Measurements from ENCODE around the gene KRTAP10-6.

Gene KRTAP10-6

GRCh38 chr21:44614961-44615391 lies 22.7 kb upstream of the KRTAP10-6 start:
- no peak for ATAC-seq
- TF ChIP-seq TCF4 (CRISPR knock-in tag; IDR thresholded peaks at IDR 0.05; ENCODE audit: borderline replicate concordance) (no peak), GLIS3 (CRISPR knock-in tag; IDR thresholded peaks at IDR 0.05) (no peak), ESRRG (CRISPR knock-in tag; IDR thresholded peaks at IDR 0.05) (no peak), CSRNP3 (CRISPR knock-in tag; IDR thresholded peaks at IDR 0.05) (no peak), RARB (CRISPR knock-in tag; IDR thresholded peaks at IDR 0.05) (no peak), ZFP30 (CRISPR knock-in tag; IDR thresholded peaks at IDR 0.05) (no peak), POU6F1 (CRISPR knock-in tag; IDR thresholded peaks at IDR 0.05; ENCODE audit: borderline replicate concordance, low read depth) (no peak), TSHZ2 (CRISPR knock-in tag; IDR thresholded peaks at IDR 0.05) (no peak), CREB5 (CRISPR knock-in tag; IDR thresholded peaks at IDR 0.05; ENCODE audit: low read depth) (no peak), BACH2 (CRISPR knock-in tag; IDR thresholded peaks at IDR 0.05; ENCODE audit: borderline replicate concordance) (no peak), PATZ1 (CRISPR knock-in tag; IDR thresholded peaks at IDR 0.05; ENCODE audit: borderline replicate concordance) (no peak), ZNF565 (CRISPR knock-in tag; conservative IDR thresholded peaks at IDR 0.05; ENCODE audit: low read depth) (no peak), ARNTL (CRISPR knock-in tag; IDR thresholded peaks at IDR 0.05; ENCODE audit: borderline replicate concordance, low read depth) (no peak), OSR1 (CRISPR knock-in tag; IDR thresholded peaks at IDR 0.05) (no peak), ZNF8 (CRISPR knock-in tag; IDR thresholded peaks at IDR 0.05) (no peak), CSDC2 (CRISPR knock-in tag; IDR thresholded peaks at IDR 0.05) (no peak)

GRCh38 chr21:44614161-44614631 lies 21.9 kb upstream of the KRTAP10-6 start:
- ATAC-seq: no peak
- TF ChIP-seq OSR1 (CRISPR knock-in tag; IDR thresholded peaks at IDR 0.05) (no peak), ZFP30 (CRISPR knock-in tag; IDR thresholded peaks at IDR 0.05) (no peak), ZNF565 (CRISPR knock-in tag; conservative IDR thresholded peaks at IDR 0.05; ENCODE audit: low read depth) (no peak), SNAI2 (CRISPR knock-in tag; IDR thresholded peaks at IDR 0.05) (no peak), BACH2 (CRISPR knock-in tag; IDR thresholded peaks at IDR 0.05; ENCODE audit: borderline replicate concordance) (no peak)

GRCh38 chr21:44613386-44614155 lies 21.3 kb upstream of the KRTAP10-6 start:
- no peak for ATAC-seq
- TF ChIP-seq TOX (CRISPR knock-in tag; IDR thresholded peaks at IDR 0.05; ENCODE audit: borderline replicate concordance): no peak
- no peak for TF ChIP-seq BACH2 (CRISPR knock-in tag; IDR thresholded peaks at IDR 0.05; ENCODE audit: borderline replicate concordance)
- TF ChIP-seq SNAI2 (CRISPR knock-in tag; IDR thresholded peaks at IDR 0.05): no peak
- TF ChIP-seq OSR1 (CRISPR knock-in tag; IDR thresholded peaks at IDR 0.05): no peak
- no peak for TF ChIP-seq ESRRG (CRISPR knock-in tag; IDR thresholded peaks at IDR 0.05)
- TF ChIP-seq CSDC2 (CRISPR knock-in tag; IDR thresholded peaks at IDR 0.05): no peak
- TF ChIP-seq GLIS3 (CRISPR knock-in tag; IDR thresholded peaks at IDR 0.05): no peak
- TF ChIP-seq ZNF565 (CRISPR knock-in tag; conservative IDR thresholded peaks at IDR 0.05; ENCODE audit: low read depth): no peak
- no peak for TF ChIP-seq ZNF70 (CRISPR knock-in tag; IDR thresholded peaks at IDR 0.05)
- TF ChIP-seq PPARA (CRISPR knock-in tag; IDR thresholded peaks at IDR 0.05; ENCODE audit: borderline replicate concordance): no peak
- TF ChIP-seq CREB5 (CRISPR knock-in tag; IDR thresholded peaks at IDR 0.05; ENCODE audit: low read depth): no peak
- TF ChIP-seq ISL1 (CRISPR knock-in tag; IDR thresholded peaks at IDR 0.05): no peak
- TF ChIP-seq TSHZ2 (CRISPR knock-in tag; IDR thresholded peaks at IDR 0.05): no peak
- TF ChIP-seq ZC3H10 (CRISPR knock-in tag; IDR thresholded peaks at IDR 0.05): no peak
- TF ChIP-seq ARNTL (CRISPR knock-in tag; IDR thresholded peaks at IDR 0.05; ENCODE audit: borderline replicate concordance, low read depth): no peak
- TF ChIP-seq ZFP30 (CRISPR knock-in tag; IDR thresholded peaks at IDR 0.05): no peak
